Esophagus muscularis mucosa (tissue), 3 donors: ENCODE data around the gene HSPA6.

Experiments used
- POLR2A ChIP-seq: fragments of 450-650 bp; IDR thresholded peaks from one replicate; pipeline ENCODE4 v1.6.1; 2017; ENCODE audit warnings: antibody characterized with exemption, moderate library complexity, mild to moderate bottlenecking, low read depth
- POLR2AphosphoS5 ChIP-seq, 2 donors: sonication (generic); formaldehyde crosslinking; IDR thresholded peaks; one replicate each; pipeline ENCODE4 v1.6.1; 2017; ENCODE audit warnings: antibody characterized with exemption in 2 of 2
- TF ChIP-seq, protein P1 (sequence below), 3 experiments: fragments of 200-600 bp in 2 of 3; fragments of 450-650 bp in 1 of 3; sonication (generic) in 2 of 3; IDR thresholded peaks; one replicate each; pipeline ENCODE4 v1.5.1; 2017 to 2019; ENCODE audit warnings: antibody characterized with exemption in 3 of 3, mild to moderate bottlenecking in 2 of 3, moderate library complexity in 1 of 3

DNA sequence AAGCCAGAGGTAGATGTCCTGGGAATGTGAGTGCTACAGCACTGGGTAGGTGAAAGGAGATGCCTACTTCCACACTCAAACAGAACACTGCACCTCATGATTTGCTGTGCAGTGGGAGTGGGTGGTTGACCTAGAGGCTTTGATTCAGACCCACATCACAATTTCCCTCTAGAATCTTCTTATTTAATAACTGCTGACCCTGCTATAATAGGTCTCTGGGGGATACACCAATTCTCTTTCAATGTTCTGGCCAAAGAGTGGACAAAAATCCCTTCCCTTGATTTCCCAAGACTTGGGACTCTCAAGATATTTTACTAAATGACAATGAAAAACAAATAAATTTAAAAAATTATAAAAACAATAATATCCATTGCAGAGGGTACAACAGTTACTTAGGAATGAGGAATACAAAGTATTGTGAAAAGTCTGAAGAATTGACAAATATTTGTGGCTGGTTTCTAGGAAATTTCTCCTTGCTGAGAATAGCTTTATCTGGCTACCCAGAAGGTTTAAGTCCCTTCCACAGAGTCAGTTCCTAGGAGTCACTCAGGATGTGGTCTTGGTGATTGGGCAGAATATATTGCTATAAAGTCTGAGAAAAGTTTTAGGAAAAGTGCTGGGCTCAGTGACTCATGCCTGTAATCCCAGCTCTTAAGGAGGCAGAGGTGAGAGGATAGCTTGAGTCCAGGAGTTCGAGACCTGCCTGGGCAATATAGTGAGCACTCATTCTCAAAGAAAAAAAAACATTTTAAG lies 21.5 kb upstream of the HSPA6 start:
- TF ChIP-seq POLR2A (no peak), POLR2AphosphoS5 (IDR thresholded peaks at IDR 0.05) (no peak)
- TF ChIP-seq, protein P1, sequence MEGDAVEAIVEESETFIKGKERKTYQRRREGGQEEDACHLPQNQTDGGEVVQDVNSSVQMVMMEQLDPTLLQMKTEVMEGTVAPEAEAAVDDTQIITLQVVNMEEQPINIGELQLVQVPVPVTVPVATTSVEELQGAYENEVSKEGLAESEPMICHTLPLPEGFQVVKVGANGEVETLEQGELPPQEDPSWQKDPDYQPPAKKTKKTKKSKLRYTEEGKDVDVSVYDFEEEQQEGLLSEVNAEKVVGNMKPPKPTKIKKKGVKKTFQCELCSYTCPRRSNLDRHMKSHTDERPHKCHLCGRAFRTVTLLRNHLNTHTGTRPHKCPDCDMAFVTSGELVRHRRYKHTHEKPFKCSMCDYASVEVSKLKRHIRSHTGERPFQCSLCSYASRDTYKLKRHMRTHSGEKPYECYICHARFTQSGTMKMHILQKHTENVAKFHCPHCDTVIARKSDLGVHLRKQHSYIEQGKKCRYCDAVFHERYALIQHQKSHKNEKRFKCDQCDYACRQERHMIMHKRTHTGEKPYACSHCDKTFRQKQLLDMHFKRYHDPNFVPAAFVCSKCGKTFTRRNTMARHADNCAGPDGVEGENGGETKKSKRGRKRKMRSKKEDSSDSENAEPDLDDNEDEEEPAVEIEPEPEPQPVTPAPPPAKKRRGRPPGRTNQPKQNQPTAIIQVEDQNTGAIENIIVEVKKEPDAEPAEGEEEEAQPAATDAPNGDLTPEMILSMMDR (IDR thresholded peaks at IDR 0.05), result no peak
